HepG2 (cell line): ENCODE measurements around the gene XPR1. TPM values are rescaled to one million over a fixed set of nuclear protein-coding genes. Genes with fewer than 3 reads are reported as not detected.
A peak's percentile ranks its signal among the peaks of the same experiment; 100 is the strongest.

ENCODE experiments used
- ARNT ChIP-seq: fragments of 450-650 bp; IDR thresholded peaks from 2 replicates; pipeline ENCODE4 v1.6.1; 2017
- ATF5 ChIP-seq: sonication (generic); formaldehyde crosslinking; IDR thresholded peaks from 2 replicates; pipeline ENCODE4 v1.4.0; 2020; ENCODE audit warnings: mild to moderate bottlenecking, low read depth, missing genetic modification reagents
- CREM ChIP-seq, 2 experiments: sonication (generic) in 1 of 2; formaldehyde crosslinking in 1 of 2; IDR thresholded peaks; 2 replicates each; pipeline versions ENCODE4 v1.4.0 to v1.6.1; 2016 to 2020; ENCODE audit warnings: antibody characterized with exemption in 1 of 2, mild to moderate bottlenecking in 1 of 2, missing genetic modification reagents in 1 of 2
- DMTF1 ChIP-seq: sonication (generic); formaldehyde crosslinking; IDR thresholded peaks from 2 replicates; pipeline ENCODE4 v1.4.0; 2020; ENCODE audit warnings: mild to moderate bottlenecking, missing genetic modification reagents
- DR1 ChIP-seq: sonication (generic); formaldehyde crosslinking; IDR thresholded peaks from 2 replicates; pipeline ENCODE4 v1.8.0; 2021; ENCODE audit warnings: mild to moderate bottlenecking, missing genetic modification reagents, inconsistent platforms
- IRF9 ChIP-seq: sonication (generic); formaldehyde crosslinking; IDR thresholded peaks from 2 replicates; pipeline ENCODE4 v1.8.0; 2022; ENCODE audit warnings: missing genetic modification reagents, mild to moderate bottlenecking, borderline replicate concordance
- JDP2 ChIP-seq: sonication (generic); formaldehyde crosslinking; IDR thresholded peaks from 2 replicates; pipeline ENCODE4 v1.8.1; 2022; ENCODE audit warnings: missing genetic modification reagents, borderline replicate concordance
- JUN ChIP-seq: sonication (generic); formaldehyde crosslinking; IDR thresholded peaks from 2 replicates; pipeline ENCODE4 v1.4.0; 2020; ENCODE audit warnings: mild to moderate bottlenecking, missing genetic modification reagents
- MIER3 ChIP-seq: IDR thresholded peaks from 2 replicates; pipeline ENCODE4 v1.6.1; 2016; ENCODE audit warnings: missing compliant biosample characterization, borderline replicate concordance
- NFKB2 ChIP-seq: sonication (generic); formaldehyde crosslinking; IDR thresholded peaks from 2 replicates; pipeline ENCODE4 v1.4.0; 2020; ENCODE audit warnings: missing genetic modification reagents, borderline replicate concordance
- PATZ1 ChIP-seq: sonication (generic); formaldehyde crosslinking; IDR thresholded peaks from 2 replicates; pipeline ENCODE4 v1.4.0; 2020; ENCODE audit warnings: missing genetic modification reagents
- SOX13 ChIP-seq, 3 experiments: fragments of 450-650 bp in 1 of 3; sonication (generic) in 1 of 3; formaldehyde crosslinking in 1 of 3; IDR thresholded peaks in 2 of 3; conservative IDR thresholded peaks in 1 of 3; 2 replicates each; pipeline versions ENCODE4 v1.5.0 to v1.6.1; 2016 to 2020; ENCODE audit warnings: antibody characterized with exemption in 1 of 3, mild to moderate bottlenecking in 1 of 3, missing compliant biosample characterization in 1 of 3, missing genetic modification reagents in 1 of 3, moderate library complexity in 1 of 3
- THYN1 ChIP-seq: sonication (generic); formaldehyde crosslinking; IDR thresholded peaks from 2 replicates; pipeline ENCODE4 v1.8.1; 2023; ENCODE audit warnings: low read depth, mild to moderate bottlenecking, moderate library complexity, missing genetic modification reagents, borderline replicate concordance
- TRIM24 ChIP-seq: sonication (generic); formaldehyde crosslinking; IDR thresholded peaks from 2 replicates; pipeline ENCODE4 v1.8.0; 2022; ENCODE audit warnings: mild to moderate bottlenecking, missing genetic modification reagents
- ZNF232 ChIP-seq: sonication (generic); formaldehyde crosslinking; IDR thresholded peaks from 2 replicates; pipeline ENCODE4 v1.4.0; 2020; ENCODE audit warnings: missing genetic modification reagents, borderline replicate concordance
- ZNF256 ChIP-seq: sonication (generic); formaldehyde crosslinking; conservative IDR thresholded peaks from 2 replicates; pipeline ENCODE4 v1.4.0; 2020; ENCODE audit warnings: missing genetic modification reagents
- ZNF260 ChIP-seq: sonication (generic); formaldehyde crosslinking; IDR thresholded peaks from 2 replicates; pipeline ENCODE4 v1.4.0; 2020; ENCODE audit warnings: missing genetic modification reagents, low read depth, mild to moderate bottlenecking, borderline replicate concordance
- ZNF280B ChIP-seq: sonication (generic); formaldehyde crosslinking; IDR thresholded peaks from 2 replicates; pipeline ENCODE4 v1.5.0; 2020; ENCODE audit warnings: missing genetic modification reagents, mild to moderate bottlenecking, borderline replicate concordance
- ZNF333 ChIP-seq: sonication (generic); formaldehyde crosslinking; IDR thresholded peaks from 2 replicates; pipeline ENCODE4 v1.4.0; 2020; ENCODE audit warnings: mild to moderate bottlenecking, missing genetic modification reagents, borderline replicate concordance
- polyA plus RNA-seq, 8 experiments: library from polyadenylated mRNA; depleted of rRNA in 3 of 8; stranded (reverse) in 7 of 8; unstranded in 1 of 8; fragments of >200 nt; fragmentation: Illumina TruSeq in 4 of 8; extraction: Trizol in 4 of 8; gene quantifications; 2 replicates each; pipeline versions ENCODE4 v1.2.1 to v1.2.3, GENCODE V29; 2011 to 2016; ENCODE audit warnings: low read depth in 4 of 8, missing spikeins in 1 of 8, mixed read lengths in 1 of 8; ENCODE audit not compliant: insufficient read depth in 1 of 8
- total RNA-seq, 5 experiments: library from RNA; depleted of rRNA; stranded (reverse); fragments of >200 nt; fragmentation: Illumina TruSeq; extraction: Trizol; gene quantifications; 2 replicates each; pipeline ENCODE4 v1.2.3, GENCODE V29; 2016; ENCODE audit warnings: low read depth in 1 of 5

Gene XPR1
- total and polyA plus RNA-seq, 2 of the 13 experiments (the other 11 are each of a cell fraction or from before 2014, with no cell fraction given), result 22.3 to 23.6 TPM

GRCh38 chr1:180631766-180632325 lies at the start of gene XPR1 (continued):
- no peak for TF ChIP-seq SOX13 (IDR thresholded peaks at IDR 0.05)
- TF ChIP-seq SOX13 (CRISPR knock-in tag; conservative IDR thresholded peaks at IDR 0.05 in 1 of 2, IDR thresholded peaks at IDR 0.05 in 1 of 2), result no peak
- TF ChIP-seq JDP2 (CRISPR knock-in tag), result no peak
- TF ChIP-seq CREM (IDR thresholded peaks at IDR 0.05), result peak; percentile 48; the same call in 1 of the 2 replicates
- no peak for TF ChIP-seq CREM (CRISPR knock-in tag; IDR thresholded peaks at IDR 0.05)
- TF ChIP-seq ZNF256, result no peak
- 0 out of 2 replicates have a peak, but pooled peaks have one; percentile 41 for TF ChIP-seq MIER3 (CRISPR knock-in tag)
- no peak for TF ChIP-seq JUN (CRISPR knock-in tag)
- no peak for TF ChIP-seq NFKB2
- no peak for TF ChIP-seq ZNF260 (CRISPR knock-in tag)
- TF ChIP-seq DR1 (CRISPR knock-in tag), result no peak
- TF ChIP-seq ZNF232 (CRISPR knock-in tag), result no peak
- TF ChIP-seq ZNF280B (CRISPR knock-in tag), result no peak; the same call in 1 of the 2 replicates
- no peak for TF ChIP-seq ARNT
- no peak for TF ChIP-seq TRIM24 (CRISPR knock-in tag)
- no peak for TF ChIP-seq ATF5 (CRISPR knock-in tag)
- no peak for TF ChIP-seq ZNF333 (CRISPR knock-in tag)
- no peak for TF ChIP-seq IRF9 (CRISPR knock-in tag)
- no peak for TF ChIP-seq DMTF1 (CRISPR knock-in tag)
- TF ChIP-seq PATZ1 (CRISPR knock-in tag), result no peak
- TF ChIP-seq THYN1 (CRISPR knock-in tag), result no peak
